ENCODE results near the gene P2RY6.

The P2RY6 gene

DNA sequence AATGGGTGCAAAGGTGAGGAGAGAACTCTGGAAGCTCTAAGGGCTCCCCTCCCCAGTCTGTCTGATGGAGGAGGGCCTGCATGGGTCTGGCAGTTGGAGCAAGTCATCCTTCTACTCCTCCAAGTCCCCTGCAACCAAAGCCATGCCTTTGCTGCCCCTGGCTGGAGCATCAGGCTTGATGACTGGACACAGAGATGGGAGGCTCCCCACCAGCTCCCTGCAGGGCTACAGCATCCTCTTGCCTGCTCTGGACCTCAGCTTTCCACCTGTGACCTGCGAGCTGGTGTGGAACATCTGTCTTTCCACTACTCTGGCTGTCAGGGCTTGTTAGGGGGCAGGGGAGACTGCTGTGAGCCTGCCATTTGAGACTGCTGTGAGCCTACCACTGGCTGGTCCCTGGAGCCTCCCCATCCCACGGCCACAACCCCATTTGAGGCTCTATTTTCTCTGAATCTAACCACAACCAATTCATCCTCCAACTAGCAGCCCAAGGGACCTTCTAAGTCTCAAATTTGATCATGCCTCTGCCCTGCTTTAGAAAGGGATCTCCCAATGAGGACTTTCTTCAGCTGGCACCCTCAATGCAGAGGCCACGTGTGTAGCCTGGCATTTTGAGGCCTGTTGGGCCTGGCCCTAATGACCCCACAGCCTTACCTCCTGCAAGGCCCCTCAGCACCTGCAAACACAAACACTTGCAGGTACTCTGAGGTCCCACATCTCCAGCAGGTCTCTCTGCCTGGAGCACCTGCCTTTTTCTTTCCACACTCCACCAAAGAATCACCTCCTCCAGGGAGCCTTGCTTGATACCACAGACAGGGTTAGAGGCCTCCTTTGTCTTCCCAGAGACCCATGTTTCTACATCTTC, 9.9 kb downstream of the P2RY6 start:
- DNase-seq, result no peak

DNA sequence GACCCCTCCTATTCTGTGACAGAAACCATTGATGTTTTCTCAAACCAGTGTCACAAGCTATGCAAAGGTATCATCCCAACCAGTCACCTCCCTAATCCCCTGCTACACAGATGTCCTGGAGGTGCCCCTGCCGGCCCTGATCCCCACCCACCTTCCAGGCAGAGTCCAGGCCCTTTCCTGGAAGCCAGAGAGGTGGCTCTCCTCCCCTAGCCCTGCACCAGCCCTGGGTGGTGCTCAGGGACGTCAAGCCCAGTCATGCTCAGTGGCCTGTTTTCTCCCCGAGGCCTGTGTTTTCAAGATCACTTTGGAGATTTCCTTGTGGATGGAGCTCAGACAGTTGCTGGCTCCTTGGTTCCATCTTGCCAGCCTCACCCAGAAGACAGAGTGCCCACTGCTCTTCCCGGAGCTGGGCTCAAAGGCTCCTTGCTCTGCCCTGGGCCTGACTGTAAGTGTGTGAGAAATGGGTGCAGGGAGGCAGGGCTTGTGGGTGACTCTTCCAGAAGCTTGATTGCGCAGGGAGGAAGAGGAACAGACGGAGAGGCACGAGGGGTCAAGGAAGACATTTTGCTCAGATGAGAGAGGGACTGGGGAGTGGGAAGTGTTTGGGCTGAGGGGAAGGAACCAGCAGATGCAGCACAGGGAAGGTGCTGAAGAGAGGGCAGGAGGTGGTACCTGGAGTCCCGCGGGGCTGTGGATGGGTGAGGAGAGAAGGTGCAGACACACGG, 11.3 kb downstream of the P2RY6 start:
- no peak for DNase-seq

DNA sequence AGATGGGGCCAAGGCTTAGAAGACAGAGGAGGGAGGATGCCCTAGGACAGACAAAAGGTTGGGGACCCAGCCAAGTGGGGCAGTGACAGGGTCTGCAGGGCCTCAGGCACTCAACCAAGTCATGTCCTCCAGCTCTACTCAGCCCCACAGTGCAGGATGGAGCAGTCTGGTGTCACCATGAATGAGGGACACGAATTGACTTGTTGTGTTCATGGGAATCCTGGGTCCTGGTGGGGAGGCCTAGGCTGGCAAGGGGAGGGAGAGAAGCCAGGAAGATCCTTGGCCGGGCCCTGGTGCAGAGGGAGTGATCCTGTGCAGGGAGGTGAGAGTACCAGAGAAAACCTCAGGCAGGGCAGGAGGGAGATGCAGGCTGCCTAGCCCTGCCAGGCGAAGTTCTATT, 12.0 kb downstream of the P2RY6 start:
- no peak for DNase-seq

DNA sequence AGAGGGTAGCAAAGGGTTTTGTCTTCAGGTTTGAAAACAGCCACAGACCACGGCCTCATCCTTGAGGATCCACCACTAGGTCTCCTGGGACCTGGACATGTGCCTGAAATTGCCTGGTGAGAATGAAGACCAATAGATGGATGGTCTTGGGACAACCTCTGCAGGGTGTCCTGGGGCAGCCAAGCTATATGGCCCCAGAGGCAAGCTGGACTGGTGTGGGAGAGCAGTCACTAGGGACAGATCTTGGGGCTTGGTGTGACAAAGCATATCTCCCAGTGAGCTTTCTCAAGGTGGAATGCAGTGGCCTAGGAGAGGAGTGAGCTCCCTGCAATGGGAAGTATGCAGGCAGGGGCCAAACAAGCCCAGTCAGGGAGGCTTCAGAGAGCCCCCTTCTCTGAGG, 13.6 kb downstream of the P2RY6 start:
- DNase-seq, result no peak

DNA sequence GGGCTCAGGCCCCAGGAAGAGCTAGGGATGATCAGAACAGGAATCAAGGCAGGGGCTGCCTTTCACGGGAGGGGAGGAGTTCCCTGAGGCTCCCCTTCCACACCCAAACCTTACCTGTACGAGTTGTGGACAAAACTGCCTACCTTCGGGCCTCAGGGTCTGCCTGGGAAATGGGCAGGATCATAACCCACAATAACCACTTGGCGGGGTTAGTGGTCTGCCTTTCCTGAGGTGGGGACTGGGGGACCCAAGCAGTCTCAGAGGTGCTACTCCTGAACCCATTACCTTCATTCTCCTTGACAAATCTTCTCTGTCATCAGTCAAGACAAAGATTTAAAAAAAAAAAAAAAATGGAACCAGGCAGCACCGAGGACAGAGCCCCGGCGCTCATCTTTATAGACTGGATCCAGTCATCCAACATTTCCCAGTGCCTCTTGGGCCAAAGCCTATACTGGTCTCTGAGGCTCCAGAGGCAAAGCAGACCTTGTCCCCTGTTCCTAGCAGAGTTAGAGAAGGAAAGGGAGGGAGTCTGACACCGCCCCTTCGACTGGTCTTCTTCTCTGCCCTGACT, 14.2 kb downstream of the P2RY6 start:
- no peak for DNase-seq

DNA sequence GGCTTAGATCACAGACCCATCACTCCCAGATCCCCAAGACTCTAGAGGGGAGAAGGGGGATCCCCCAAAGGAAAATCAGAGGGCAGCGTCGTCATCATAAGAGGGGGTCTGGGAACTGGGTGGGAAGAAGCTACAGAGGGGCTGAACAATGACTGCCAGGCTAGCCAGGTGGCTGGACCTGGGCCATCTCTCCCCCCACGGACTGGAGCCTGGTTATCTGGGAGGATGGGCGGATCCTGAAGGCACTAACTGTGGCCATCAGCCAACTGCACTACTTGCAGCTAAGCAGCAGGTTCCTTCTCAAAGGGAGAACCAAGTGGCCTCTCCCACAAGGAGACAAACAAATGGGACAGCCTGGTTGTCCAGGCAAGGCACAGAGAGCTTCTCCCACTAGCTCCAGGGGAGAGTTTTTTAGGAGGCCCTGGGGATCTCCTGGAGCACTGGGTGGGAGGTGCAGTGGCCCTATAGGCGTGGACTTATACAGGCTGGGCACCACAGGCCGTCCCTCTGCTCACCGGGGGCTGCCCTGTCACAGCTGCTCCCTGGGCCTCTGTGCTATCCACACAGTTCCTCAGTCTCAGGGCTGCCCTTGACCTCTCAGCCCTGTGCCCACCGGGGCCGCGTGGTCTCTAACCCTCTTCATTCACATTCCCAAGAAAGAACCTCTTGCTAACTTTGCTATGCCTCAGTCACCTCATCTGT, 15.4 kb downstream of the P2RY6 start:
- DNase-seq, result peak; percentile 49

DNA sequence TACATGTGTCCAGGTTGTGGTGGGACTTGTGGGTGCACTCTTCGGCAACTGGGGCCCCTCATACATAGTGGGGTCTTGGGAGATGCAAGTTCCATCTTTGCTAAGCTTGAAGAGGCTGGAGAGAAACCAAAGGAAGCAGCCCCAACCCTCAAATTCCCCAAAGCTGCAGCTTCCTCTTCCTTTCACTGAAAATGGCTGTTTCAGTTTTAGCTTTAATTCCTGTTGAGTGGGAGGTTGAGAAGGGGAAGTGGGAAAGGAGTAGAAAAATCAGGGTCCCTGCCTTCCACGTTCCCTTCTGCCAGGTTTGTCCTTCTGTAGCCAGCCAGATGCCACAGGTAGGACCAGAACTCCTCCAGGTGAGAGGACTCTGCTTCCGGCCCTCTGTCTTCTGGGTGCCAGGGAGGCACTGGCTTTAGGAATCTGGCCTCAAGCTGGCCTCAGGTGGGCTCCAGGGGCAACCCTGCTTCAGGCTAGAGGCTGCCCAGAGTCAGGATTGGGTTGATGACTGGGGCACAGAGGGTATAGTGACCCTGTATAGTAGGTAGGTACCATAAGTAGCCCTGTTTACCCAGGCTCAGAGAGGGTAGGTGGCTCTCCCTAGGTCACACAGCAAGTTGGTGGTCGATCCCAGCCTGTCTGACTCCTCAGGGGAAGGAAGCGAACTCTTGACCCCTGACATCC, 16.2 kb downstream of the P2RY6 start:
- DNase-seq, result peak; percentile 51

DNA sequence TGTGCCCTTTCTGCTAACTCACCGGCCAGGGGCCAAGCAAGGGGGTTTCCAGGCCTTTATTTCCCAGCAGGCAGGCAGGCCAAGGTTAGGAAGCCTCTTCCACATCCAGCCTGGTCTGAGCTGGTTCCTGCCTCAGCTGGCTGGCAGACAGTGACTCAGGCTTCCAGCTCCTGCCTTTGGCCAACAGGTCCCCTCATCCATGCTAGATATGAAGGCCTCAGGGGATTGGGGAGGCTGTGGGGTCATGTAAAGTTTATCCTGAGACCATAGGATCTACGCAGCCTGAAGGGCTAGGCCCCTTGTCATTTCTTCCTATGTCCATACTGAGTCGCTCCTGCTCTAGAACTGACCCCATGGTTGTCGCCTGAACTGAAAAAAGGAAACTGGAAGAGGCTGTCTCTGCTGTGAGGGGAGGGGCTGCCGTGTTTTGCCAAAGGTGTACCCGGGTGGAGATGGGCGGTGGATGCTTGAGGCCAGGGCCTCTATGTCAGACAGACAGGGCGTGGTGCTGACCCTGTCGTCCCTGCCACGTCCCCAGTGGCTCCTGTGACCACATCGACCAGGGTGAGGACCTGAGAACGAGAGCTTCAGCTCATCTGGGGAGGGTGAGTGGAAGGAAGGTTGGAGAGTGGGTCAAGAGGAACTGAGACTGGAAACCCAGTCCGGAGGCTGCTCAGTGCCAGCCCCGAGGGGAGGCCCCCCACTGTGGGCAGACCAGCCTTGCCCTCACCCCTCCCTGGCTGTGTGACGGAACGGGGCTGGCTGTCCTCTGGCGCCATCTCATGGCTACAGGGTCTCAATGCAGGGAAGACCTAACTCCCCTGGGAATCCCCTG, 17.0 kb downstream of the P2RY6 start:
- peak; percentile 77 for DNase-seq

DNA sequence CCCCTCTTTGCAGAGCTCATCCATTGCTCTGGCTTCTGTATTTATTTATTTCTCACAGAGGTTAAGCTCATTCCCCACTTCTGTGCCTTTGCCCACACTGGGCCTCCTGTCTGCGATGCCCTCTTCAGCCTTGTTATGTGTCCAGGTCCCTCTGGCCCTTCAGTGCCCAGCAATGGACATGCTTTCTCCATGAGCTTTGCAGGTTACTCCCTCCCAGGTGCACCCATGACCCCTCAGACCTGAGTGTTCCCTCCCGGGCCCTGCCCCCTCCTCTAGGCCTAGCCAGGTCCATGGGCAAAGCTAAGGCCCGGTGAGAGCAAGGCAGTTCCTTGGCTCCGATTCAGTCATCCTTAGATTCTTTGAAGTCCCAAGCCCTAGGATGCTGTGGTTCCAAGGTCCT, 18.4 kb downstream of the P2RY6 start:
- no peak for DNase-seq

DNA sequence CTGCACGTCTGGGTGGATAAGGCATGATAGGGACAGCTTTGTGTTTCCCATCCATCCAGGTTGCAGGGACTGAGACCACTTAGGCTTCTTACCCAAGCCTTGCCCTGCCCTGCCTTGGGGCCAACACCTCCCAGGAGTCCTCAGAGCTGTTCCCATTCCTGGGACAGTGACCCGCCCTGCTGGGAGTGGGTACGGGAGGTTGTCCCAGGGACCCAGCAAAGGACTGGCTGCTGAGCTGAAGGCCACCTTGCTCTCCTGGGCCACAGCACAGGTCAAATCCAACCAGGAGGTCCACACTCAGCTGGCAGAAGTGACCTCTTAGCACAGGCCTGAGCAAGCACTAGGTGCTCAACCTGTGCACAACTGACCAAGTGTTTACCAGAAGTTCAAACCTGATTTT, 19.1 kb downstream of the P2RY6 start:
- no peak for DNase-seq

DNA sequence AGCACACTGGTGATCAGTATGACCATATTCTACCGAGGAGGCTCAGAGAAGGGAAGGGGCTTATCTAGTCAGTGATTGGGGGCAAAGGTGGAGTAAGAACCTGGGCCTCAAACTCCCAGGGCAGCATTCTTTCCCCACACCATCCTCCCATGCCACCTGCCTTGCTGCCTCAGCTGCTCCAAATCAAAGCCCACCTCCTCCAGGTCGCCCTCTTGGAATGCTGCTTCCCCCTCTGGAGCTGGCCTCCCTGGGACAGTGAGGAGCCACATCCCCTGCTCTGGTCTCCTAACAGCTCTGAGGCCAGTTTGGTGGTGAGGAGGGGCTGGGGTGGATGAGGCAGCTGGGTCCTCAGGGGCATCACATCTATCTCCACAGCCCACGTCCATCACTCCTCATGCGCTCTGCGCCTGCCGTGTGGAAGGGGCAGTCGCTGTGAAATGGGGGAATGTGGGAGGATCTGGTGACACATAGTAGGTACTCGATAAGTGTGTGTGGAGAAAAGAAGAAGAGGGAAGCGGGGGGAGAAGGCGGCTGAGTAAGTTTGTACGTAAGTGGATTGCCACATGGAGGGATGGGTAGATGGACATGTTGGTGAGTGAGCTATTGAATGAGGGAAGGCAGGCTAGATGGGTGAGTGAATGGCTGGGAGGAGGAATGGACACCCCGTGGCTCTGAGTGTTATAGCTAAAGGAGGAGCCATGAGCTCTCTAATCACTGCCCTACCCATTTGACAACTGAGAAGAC, 19.8 kb downstream of the P2RY6 start:
- no peak for DNase-seq

DNA sequence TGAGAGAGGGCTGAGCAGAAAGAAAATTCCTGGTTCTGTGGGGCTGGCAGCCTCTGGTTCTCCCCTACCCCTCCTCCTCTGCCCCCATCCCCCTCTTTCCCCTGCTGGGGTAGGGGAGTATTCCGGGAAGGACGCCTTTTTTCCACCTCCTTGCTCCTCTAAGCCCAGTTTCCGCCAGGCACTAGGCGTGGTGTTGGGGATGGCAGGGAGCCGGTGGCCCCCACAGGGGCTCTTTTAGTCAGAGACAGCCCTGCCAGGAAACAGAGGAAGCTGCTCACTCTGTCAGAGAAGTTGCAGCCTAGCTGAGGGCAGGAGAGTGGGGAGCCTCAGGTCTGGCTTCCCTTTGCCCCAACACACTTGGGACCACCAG, 20.4 kb downstream of the P2RY6 start:
- no peak for DNase-seq

DNA sequence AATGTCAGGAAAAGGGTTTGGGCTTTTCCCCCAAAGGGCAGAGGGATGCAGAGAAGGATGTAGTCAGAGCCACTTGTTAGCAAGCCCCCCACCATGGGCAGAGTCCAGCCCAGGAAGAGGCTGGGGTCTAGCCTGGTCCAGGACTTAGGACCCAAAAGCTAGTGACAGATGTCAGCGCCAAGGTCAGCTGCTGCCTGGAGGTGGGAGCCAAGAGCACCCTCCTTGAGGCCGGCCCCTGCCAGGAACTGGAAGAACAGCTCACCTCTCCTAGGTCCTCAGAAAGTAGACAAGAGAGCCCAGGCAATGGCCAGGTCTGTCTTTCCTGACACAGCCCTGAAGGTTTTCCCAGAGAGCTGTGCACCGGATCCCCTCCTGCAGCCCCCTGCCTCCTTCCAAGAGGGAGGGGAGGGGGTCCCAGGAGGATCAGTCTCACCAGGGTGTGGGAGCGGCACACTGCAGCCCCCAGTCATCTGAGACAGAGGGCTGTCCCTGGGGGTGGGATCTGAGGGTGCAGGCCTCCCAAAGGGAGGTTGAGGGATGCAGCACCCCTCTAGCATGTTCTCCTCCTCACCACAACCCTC, 21.3 kb downstream of the P2RY6 start:
- no peak for DNase-seq

DNA sequence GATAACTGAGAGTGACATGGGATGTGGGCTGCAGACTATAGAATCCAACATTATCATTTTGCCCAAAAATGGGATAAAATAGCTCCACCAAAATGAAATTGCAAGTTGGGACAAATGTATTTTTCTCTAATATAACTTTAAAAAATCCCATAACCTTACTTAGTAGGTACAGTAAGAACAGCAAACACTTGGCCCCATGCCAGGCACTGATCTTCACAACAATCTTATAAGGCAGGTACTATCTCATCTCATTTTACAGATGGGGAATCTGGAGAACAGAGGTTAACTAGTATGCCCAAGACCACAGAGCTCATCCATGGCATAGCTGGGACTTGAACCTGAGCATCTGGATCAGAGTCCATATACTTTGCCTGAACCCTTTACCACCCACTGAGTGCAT, 22.5 kb downstream of the P2RY6 start:
- no peak for DNase-seq

DNA sequence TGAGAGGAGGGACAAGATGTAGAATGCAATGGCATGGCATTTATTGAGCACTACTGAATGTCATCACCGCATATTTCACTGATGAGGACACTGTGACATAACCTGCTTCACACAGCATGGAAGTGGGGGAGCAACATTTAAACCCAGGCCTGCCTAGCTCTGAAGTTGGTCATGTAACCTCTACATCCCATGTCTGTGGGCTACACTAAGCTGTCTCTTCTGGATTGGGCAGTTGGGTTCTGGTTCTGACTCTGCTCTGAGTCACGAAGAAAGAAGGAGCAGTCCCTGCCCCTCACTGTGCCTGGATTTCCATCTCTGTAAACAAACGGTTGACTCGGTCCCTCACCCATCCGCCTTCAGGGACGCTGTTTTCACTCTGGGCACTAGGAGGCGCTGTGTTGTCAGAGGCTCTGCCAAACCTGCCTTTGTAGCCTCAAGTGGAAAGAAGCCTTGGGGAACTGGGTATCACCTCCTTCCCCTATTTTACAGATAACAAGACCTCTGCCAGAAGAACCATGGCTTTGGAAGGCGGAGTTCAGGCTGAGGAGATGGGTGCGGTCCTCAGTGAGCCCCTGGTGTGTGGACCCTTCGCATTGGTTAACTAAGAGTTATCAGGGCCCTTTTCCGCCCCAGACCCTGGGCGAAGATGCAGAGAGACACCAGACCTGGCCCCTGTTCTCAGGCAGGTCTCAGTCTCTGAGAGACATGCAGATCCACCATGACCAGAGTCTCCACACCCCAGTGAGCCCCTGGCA, 23.3 kb downstream of the P2RY6 start:
- peak; percentile 90 for DNase-seq

DNA sequence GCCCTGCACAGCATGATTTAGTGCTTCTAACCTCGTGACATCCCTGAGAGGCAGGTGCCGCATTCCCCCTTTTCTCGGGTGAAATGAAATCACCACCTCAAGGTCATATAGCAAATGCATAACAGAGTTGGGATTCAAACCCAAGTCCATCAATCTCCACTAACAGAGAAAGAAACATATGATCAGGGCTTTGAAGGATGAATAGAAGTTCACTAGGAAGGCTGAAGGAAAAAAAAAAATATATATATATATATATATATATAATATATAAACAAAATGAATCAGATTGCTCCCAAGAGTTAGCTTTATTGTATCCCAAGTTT, 23.8 kb downstream of the P2RY6 start:
- no peak for DNase-seq

DNA sequence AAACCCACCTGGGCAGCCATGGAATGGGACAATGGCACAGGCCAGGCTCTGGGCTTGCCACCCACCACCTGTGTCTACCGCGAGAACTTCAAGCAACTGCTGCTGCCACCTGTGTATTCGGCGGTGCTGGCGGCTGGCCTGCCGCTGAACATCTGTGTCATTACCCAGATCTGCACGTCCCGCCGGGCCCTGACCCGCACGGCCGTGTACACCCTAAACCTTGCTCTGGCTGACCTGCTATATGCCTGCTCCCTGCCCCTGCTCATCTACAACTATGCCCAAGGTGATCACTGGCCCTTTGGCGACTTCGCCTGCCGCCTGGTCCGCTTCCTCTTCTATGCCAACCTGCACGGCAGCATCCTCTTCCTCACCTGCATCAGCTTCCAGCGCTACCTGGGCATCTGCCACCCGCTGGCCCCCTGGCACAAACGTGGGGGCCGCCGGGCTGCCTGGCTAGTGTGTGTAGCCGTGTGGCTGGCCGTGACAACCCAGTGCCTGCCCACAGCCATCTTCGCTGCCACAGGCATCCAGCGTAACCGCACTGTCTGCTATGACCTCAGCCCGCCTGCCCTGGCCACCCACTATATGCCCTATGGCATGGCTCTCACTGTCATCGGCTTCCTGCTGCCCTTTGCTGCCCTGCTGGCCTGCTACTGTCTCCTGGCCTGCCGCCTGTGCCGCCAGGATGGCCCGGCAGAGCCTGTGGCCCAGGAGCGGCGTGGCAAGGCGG, 24.5 kb downstream of the P2RY6 start:
- no peak for DNase-seq

DNA sequence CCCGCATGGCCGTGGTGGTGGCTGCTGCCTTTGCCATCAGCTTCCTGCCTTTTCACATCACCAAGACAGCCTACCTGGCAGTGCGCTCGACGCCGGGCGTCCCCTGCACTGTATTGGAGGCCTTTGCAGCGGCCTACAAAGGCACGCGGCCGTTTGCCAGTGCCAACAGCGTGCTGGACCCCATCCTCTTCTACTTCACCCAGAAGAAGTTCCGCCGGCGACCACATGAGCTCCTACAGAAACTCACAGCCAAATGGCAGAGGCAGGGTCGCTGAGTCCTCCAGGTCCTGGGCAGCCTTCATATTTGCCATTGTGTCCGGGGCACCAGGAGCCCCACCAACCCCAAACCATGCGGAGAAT, 25.1 kb downstream of the P2RY6 start:
- no peak for DNase-seq

DNA sequence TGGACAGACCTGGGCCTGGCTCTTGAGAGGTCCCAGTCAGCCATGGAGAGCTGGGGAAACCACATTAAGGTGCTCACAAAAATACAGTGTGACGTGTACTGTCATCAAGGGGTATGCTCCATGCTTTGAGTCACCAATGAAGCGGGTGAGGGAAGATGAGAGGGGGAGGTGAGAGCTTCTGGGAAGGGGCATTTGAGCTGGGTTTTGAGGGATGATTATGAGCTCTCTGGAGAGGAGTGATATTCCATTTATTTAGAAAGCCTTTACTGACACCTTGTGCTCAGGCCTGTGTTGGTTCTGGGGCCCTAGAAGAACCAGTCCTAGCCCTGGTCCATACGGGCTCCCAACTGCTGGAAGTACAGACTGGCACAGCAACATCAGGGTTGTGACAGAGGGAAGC, 25.6 kb downstream of the P2RY6 start:
- no peak for DNase-seq

DNA sequence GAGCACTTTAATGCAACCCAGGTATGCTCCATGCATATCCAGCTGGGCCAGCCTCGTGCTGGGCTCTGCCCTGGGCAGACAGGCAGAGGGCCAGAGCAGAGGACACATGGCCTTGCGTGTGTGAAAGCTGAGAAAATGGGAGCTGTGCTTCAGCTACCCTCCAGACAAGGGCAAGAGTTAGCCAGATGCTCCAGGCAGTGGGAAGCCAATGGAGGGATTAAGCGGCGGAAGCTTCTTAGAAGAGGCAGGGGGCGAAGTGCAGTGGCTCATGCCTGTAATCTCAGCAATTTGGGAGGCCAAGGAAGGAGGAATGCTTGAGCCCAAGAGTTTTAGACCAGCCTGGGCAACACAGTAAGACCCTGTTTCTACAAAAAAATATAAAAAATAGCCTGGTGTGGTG, 26.1 kb downstream of the P2RY6 start:
- no peak for DNase-seq
